CD14-positive monocyte (primary cell): ENCODE measurements around the gene TMPRSS12. TPM values are rescaled to one million over a fixed set of nuclear protein-coding genes. Genes with fewer than 3 reads are reported as not detected.

Experiments used
- DNase-seq, 3 donors: peaks; one replicate each; pipeline ENCODE4 v3.0.0-alpha.2; 2011 to 2022
- H2AFZ ChIP-seq: 2 replicates; pipeline ENCODE4 v1.6.0; 2012; ENCODE audit warnings: mild to moderate bottlenecking, low read depth, low read length, inconsistent platforms; ENCODE audit not compliant: insufficient read depth, poor library complexity, severe bottlenecking
- H3K27ac ChIP-seq, 2 donors: 1 replicate in 1 of 2; 2 replicates in 1 of 2; pipeline ENCODE4 v1.5.1; 2012 to 2013; ENCODE audit warnings: low read length in 2 of 2, control low read depth in 1 of 2, inconsistent platforms in 1 of 2, low read depth in 1 of 2, mild to moderate bottlenecking in 1 of 2
- H3K27me3 ChIP-seq, 2 donors: one replicate each; pipeline versions ENCODE4 v1.6.0 to v1.6.1; 2011 to 2013; ENCODE audit warnings: low read length in 2 of 2; ENCODE audit not compliant: control insufficient read depth in 2 of 2, insufficient read depth in 2 of 2
- H3K36me3 ChIP-seq, 2 donors: replicated peaks in 1 of 2; 1 replicate in 1 of 2; 2 replicates in 1 of 2; pipeline versions ENCODE4 v1.5.1 to v1.6.1; 2012 to 2013; ENCODE audit warnings: low read length in 2 of 2, control low read depth in 1 of 2, inconsistent platforms in 1 of 2, mild to moderate bottlenecking in 1 of 2; ENCODE audit not compliant: insufficient read depth in 2 of 2, control insufficient read depth in 1 of 2
- H3K4me1 ChIP-seq, 2 donors: 1 replicate in 1 of 2; 2 replicates in 1 of 2; pipeline versions ENCODE4 v1.5.1 to v1.6.1; 2012 to 2013; ENCODE audit warnings: low read length in 2 of 2, control low read depth in 1 of 2, inconsistent platforms in 1 of 2, mild to moderate bottlenecking in 1 of 2, moderate library complexity in 1 of 2; ENCODE audit not compliant: insufficient read depth in 2 of 2, control insufficient read depth in 1 of 2
- H3K4me2 ChIP-seq: replicated peaks from 2 replicates; pipeline ENCODE3; 2012; ENCODE audit warnings: low read length, moderate library complexity, mild to moderate bottlenecking; ENCODE audit not compliant: poor library complexity, severe bottlenecking; ENCODE audit errors: extremely low read depth
- H3K4me3 ChIP-seq, 3 experiments: fragments of 200-600 bp in 1 of 3; sonication (generic) in 1 of 3; replicated peaks in 1 of 3; 1 replicate in 2 of 3; 2 replicates in 1 of 3; pipeline ENCODE4 v1.5.1; 2011 to 2013; ENCODE audit warnings: low read length in 3 of 3, mild to moderate bottlenecking in 3 of 3, control low read depth in 2 of 3, low read depth in 2 of 3, inconsistent platforms in 1 of 3, moderate library complexity in 1 of 3
- H3K79me2 ChIP-seq: 2 replicates; pipeline ENCODE4 v1.6.0; 2012; ENCODE audit warnings: mild to moderate bottlenecking, control low read depth, inconsistent platforms, low read length, moderate library complexity; ENCODE audit not compliant: insufficient read depth
- H3K9ac ChIP-seq: 2 replicates; pipeline ENCODE4 v1.6.0; 2017; ENCODE audit warnings: low read length, mild to moderate bottlenecking; ENCODE audit not compliant: insufficient read depth, poor library complexity, severe bottlenecking
- H3K9me3 ChIP-seq, 2 donors: replicated peaks in 1 of 2; 1 replicate in 1 of 2; 2 replicates in 1 of 2; pipeline versions ENCODE4 v1.5.1 to v1.6.1; 2012 to 2013; ENCODE audit warnings: low read length in 2 of 2, control low read depth in 1 of 2; ENCODE audit not compliant: control insufficient read depth in 1 of 2, insufficient read depth in 1 of 2
- H4K20me1 ChIP-seq: 2 replicates; pipeline ENCODE4 v1.6.0; 2012; ENCODE audit warnings: mild to moderate bottlenecking, low read length, control low read depth, moderate library complexity; ENCODE audit not compliant: insufficient read depth
- H3K27ac Mint-ChIP-seq, 7 donors: one replicate each; pipeline ENCODE4 v1.8.0; 2020; ENCODE audit warnings: mild to moderate bottlenecking in 7 of 7, mixed read lengths in 7 of 7, moderate library complexity in 6 of 7, inconsistent platforms in 2 of 7
- H3K27me3 Mint-ChIP-seq, 3 donors: one replicate each; pipeline ENCODE4 v1.8.0; 2021 to 2022; ENCODE audit warnings: low read depth in 3 of 3, mild to moderate bottlenecking in 3 of 3, mixed read lengths in 3 of 3, moderate library complexity in 3 of 3, inconsistent platforms in 1 of 3
- H3K36me3 Mint-ChIP-seq, 2 donors: one replicate each; pipeline ENCODE4 v1.8.0; 2020; ENCODE audit warnings: mixed read lengths in 2 of 2, inconsistent platforms in 1 of 2, mild to moderate bottlenecking in 1 of 2
- H3K4me1 Mint-ChIP-seq: one replicate; pipeline ENCODE4 v1.8.0; 2020; ENCODE audit warnings: mild to moderate bottlenecking, mixed read lengths
- H3K4me3 Mint-ChIP-seq, 2 donors: one replicate each; pipeline ENCODE4 v1.8.0; 2020; ENCODE audit warnings: mild to moderate bottlenecking in 2 of 2, mixed read lengths in 2 of 2, moderate library complexity in 1 of 2
- H3K9me3 Mint-ChIP-seq, 7 donors: one replicate each; pipeline ENCODE4 v1.8.0; 2020 to 2022; ENCODE audit warnings: mixed read lengths in 7 of 7, mild to moderate bottlenecking in 6 of 7, moderate library complexity in 6 of 7, inconsistent platforms in 2 of 7
- CTCF ChIP-seq: fragments of 200-600 bp; IDR thresholded peaks from one replicate; pipeline ENCODE4 v1.8.0; 2022; ENCODE audit warnings: antibody characterized with exemption, mild to moderate bottlenecking
- WGBS: methylation state at CpG from one replicate; pipeline ENCODE4 v1.1.5; 2013; ENCODE audit warnings: missing lambda C conversion rate; ENCODE audit not compliant: insufficient coverage; 5-methylcytosine and 5-hydroxymethylcytosine counted together
- intact Hi-C, 2 donors: fragments of 100-400 bp; cut with micrococcal nuclease; formaldehyde crosslinking; loops; one replicate each; pipeline versions ENCODE4 v1.15.0 to v1.15.1; 2023
- polyA plus RNA-seq, 3 donors: library from polyadenylated mRNA; depleted of rRNA in 1 of 3; unstranded in 2 of 3; stranded (reverse) in 1 of 3; fragments of 300-500 nt in 2 of 3; fragments of >200 nt in 1 of 3; fragmentation: Illumina TruSeq in 2 of 3; gene quantifications; 1 replicate in 2 of 3; 2 replicates in 1 of 3; pipeline ENCODE4 v1.2.3, GENCODE V29; 2012 to 2021

Gene TMPRSS12
- polyA plus RNA-seq, 3 donors, result not detected

GRCh38 chr12:50916292-50916691 lies 73.6 kb downstream of the TMPRSS12 start:
- Histone ChIP-seq H3K4me2 (no peak overlapping the region), H3K9me3 (peaks cover 41 to 45% of the 10 kb centered on the region in 2 donors), H3K4me1 (no peaks in the 10 kb centered on the region), H3K79me2 (no peaks in the 10 kb centered on the region), H4K20me1 (no peaks in the 10 kb centered on the region), H3K27me3 (no peaks in the 10 kb centered on the region), H2AFZ (no peak overlapping the region), H3K9ac (no peak overlapping the region), H3K36me3 (no peaks in the 10 kb centered on the region), H3K4me3 (no peak overlapping the region), H3K27ac (no peak overlapping the region)
- no peak for TF ChIP-seq CTCF
- WGBS, result no CpG with 5 or more reads among the region's 3 CpGs
- intact Hi-C loops, result no loop called here
- Mint-ChIP-seq H3K27ac (no peak overlapping the region), H3K27me3 (peaks cover 0 to 3% (median 0%) of the 10 kb centered on the region in 3 donors), H3K4me3 (peak overlapping the region in 1 of 2 donors; percentile 28), H3K4me1 (peaks cover 3% of the 10 kb centered on the region), H3K36me3 (peaks cover 2 to 14% of the 10 kb centered on the region in 2 donors), H3K9me3 (peaks cover 47 to 63% (median 60%) of the 10 kb centered on the region in 7 donors)
- no peak for DNase-seq

GRCh38 chr12:50918584-50919316 lies 76.0 kb downstream of the TMPRSS12 start:
- H3K79me2 ChIP-seq, result no peaks in the 10 kb centered on the region
- H3K4me1 Mint-ChIP-seq, result peaks cover 18% of the 10 kb centered on the region
- H3K9ac ChIP-seq, result no peak overlapping the region
- H3K4me3 Mint-ChIP-seq, result no peak overlapping the region
- no peak for DNase-seq
- peaks cover 0 to 8% of the 10 kb centered on the region in 2 donors for H3K36me3 Mint-ChIP-seq
- H3K27me3 Mint-ChIP-seq, result peaks cover 0 to 3% (median 0%) of the 10 kb centered on the region in 3 donors
- no peak overlapping the region for H2AFZ ChIP-seq
- no peak overlapping the region for H3K4me3 ChIP-seq
- H3K9me3 ChIP-seq, result peaks cover 20 to 26% of the 10 kb centered on the region in 2 donors
- no peak overlapping the region for H3K27ac ChIP-seq
- intact Hi-C loops, result no loop called here
- no peaks in the 10 kb centered on the region for H4K20me1 ChIP-seq
- no peak for TF ChIP-seq CTCF
- no peak overlapping the region for H3K4me2 ChIP-seq
- H3K9me3 Mint-ChIP-seq, result peaks cover 28 to 40% (median 37%) of the 10 kb centered on the region in 7 donors
- H3K27me3 ChIP-seq, result no peaks in the 10 kb centered on the region
- peaks cover 17 to 18% of the 10 kb centered on the region in 2 donors for H3K4me1 ChIP-seq
- H3K27ac Mint-ChIP-seq, result peak overlapping the region in 1 of 7 donors; percentile 64
- WGBS, result 100% methylated on average over 3 of the region's 5 CpGs
- no peaks in the 10 kb centered on the region for H3K36me3 ChIP-seq
